VCaP (cell line): ENCODE data around the gene AGER.

Source experiments
- H3K27ac ChIP-seq: fragments of 450-650 bp; 2 replicates; pipeline ENCODE4 v1.5.1; 2017
- CTCF ChIP-seq: fragments of 450-650 bp; conservative IDR thresholded peaks from 2 replicates; pipeline ENCODE4 v1.5.1; 2017; ENCODE audit warnings: mild to moderate bottlenecking, moderate library complexity

Gene AGER

GRCh38 chr6:32184084-32184640 lies at the start of gene AGER:
TSS of gene AGER (minus strand) at chr6:32184253. CDS start at chr6:32184222, 31 bp downstream.
- H3K27ac ChIP-seq = no peak within 1 kb of the TSS
- TF ChIP-seq CTCF = no peak

GRCh38 chr6:32226434-32226833 lies 42.4 kb upstream of the AGER start:
- TF ChIP-seq CTCF = no peak
- no peak overlapping the region for H3K27ac ChIP-seq

GRCh38 chr6:32224696-32225095 lies 40.6 kb upstream of the AGER start:
- TF ChIP-seq CTCF = no peak
- no peak overlapping the region for H3K27ac ChIP-seq

- H3K27ac ChIP-seq = no peak within 1 kb of the TSS
- no peak for TF ChIP-seq CTCF
Measured at GRCh38 chr6:32223258-32224235, 39.5 kb upstream of the AGER start, which contains the start of gene NOTCH4. TSS of gene NOTCH4 (minus strand) at chr6:32224067. CDS start at chr6:32223928, 139 bp downstream.

GRCh38 chr6:32222333-32223230 lies 38.5 kb upstream of the AGER start:
- TF ChIP-seq CTCF = no peak
- H3K27ac ChIP-seq = no peak overlapping the region

- no peak for TF ChIP-seq CTCF
- no peak overlapping the region for H3K27ac ChIP-seq
Measured at GRCh38 chr6:32220021-32220420, 36.0 kb upstream of the AGER start.
